Heart right ventricle (tissue), 16 donors: ENCODE measurements around the gene LMF2. TPM values are rescaled to one million over a fixed set of nuclear protein-coding genes. Genes with fewer than 3 reads are reported as not detected.

Source experiments
- ATAC-seq, 8 donors: fragments of 200-7000 bp; cut with Tn5 transposase; one replicate each; pipeline ENCODE4 v1.9.1; 2020; ENCODE audit warnings: mild to moderate bottlenecking in 8 of 8, moderate library complexity in 8 of 8, moderate number of reproducible peaks in 1 of 8
- DNase-seq, 2 donors: peaks; one replicate each; pipeline ENCODE4 v3.0.0-alpha.2; 2020
- H3K27ac ChIP-seq, 10 donors: fragments of 200-600 bp; sonication (generic) in 2 of 10; one replicate each; pipeline versions ENCODE4 v1.5.0 to v1.8.0; 2020 to 2022; ENCODE audit warnings: mild to moderate bottlenecking in 3 of 10
- H3K27me3 ChIP-seq, 7 donors: fragments of 200-600 bp; one replicate each; pipeline ENCODE4 v1.8.0; 2021 to 2022; ENCODE audit warnings: mild to moderate bottlenecking in 2 of 7
- H3K36me3 ChIP-seq, 9 donors: fragments of 200-600 bp; sonication (generic) in 1 of 9; one replicate each; pipeline versions ENCODE4 v1.5.0 to v1.8.0; 2020 to 2022; ENCODE audit warnings: mild to moderate bottlenecking in 2 of 9
- H3K4me1 ChIP-seq, 9 donors: fragments of 200-600 bp; sonication (generic) in 1 of 9; one replicate each; pipeline versions ENCODE4 v1.5.0 to v1.8.0; 2020 to 2022; ENCODE audit warnings: mild to moderate bottlenecking in 4 of 9
- H3K4me3 ChIP-seq, 10 donors: fragments of 200-600 bp; sonication (generic) in 2 of 10; one replicate each; pipeline versions ENCODE4 v1.5.0 to v1.8.0; 2020 to 2022; ENCODE audit warnings: mild to moderate bottlenecking in 7 of 10, moderate library complexity in 2 of 10
- H3K9me3 ChIP-seq, 11 donors: fragments of 200-600 bp in 10 of 11; sonication (generic) in 2 of 11; one replicate each; pipeline versions ENCODE4 v1.5.0 to v1.8.0; 2013 to 2022; ENCODE audit warnings: mild to moderate bottlenecking in 2 of 11, control low read depth in 1 of 11, moderate library complexity in 1 of 11
- WGBS, 2 donors: extraction: QIAGEN DNeasy Blood & Tissue Kit; methylation state at CpG; one replicate each; pipeline ENCODE4 v1.1.7; 2013; ENCODE audit warnings: inconsistent platforms in 1 of 2; 5-methylcytosine and 5-hydroxymethylcytosine counted together
- intact Hi-C, 10 donors: fragments of 100-400 bp; cut with DNase I; formaldehyde crosslinking; loops; one replicate each; pipeline versions ENCODE4 v1.11.1 to v1.14.2; 2022
- polyA plus RNA-seq, 2 donors: library from polyadenylated mRNA; stranded (reverse); fragments of 200-250 nt; gene quantifications; one replicate each; pipeline ENCODE4 v1.2.3, GENCODE V29; 2013
- total RNA-seq, 10 donors: library from RNA; stranded (reverse); fragmentation: NEBNext Ultra II Directional in 3 of 10; extraction: Animal tissue kit (Norgen Biotek cat#: 25700) in 3 of 10; gene quantifications; one replicate each; pipeline versions ENCODE4 v1.2.1 to v1.2.4, GENCODE V29; 2021 to 2023
- TF ChIP-seq, protein P1 (sequence below), 9 donors: fragments of 200-600 bp; sonication (generic) in 2 of 9; IDR thresholded peaks; one replicate each; pipeline versions ENCODE4 v1.5.0 to v1.8.0; 2021 to 2022; ENCODE audit warnings: antibody characterized with exemption in 9 of 9, mild to moderate bottlenecking in 5 of 9, moderate library complexity in 1 of 9
- donor health status: Arrhythmogenic right ventricular cardiomyopathy.
- donor health status: ischemic (EF 13 %, LVEDD 7.1; RV severe dilation, severe dysfunction).
- donor health status: healthy with polysubstance abuse.
- donor health status: DM: no; HTN: yes; CAD: no.
- donor health status: DM: no; HTN: no; CAD: no.
- donor health status: ischemic (EF 25% LVEDD 6.9; RV normal size, moderate dysfunction).
- donor health status: ischemic (EF 25% LVEDD 5.7; RV mildly dilated, moderate dysfunction).
- donor health status: healthy.
- donor health status: DM: yes; HTN: yes; CAD: no.
- donor health status: Ischemic cardiomyopathy.
- donor health status: ischemic (EF 35%, LVEDD 5.7; RV mildly dilated, moderate dysfunction).
- donor health status: nonischemic (EF 11% LVEDD 7.7; RV severe dilation, severe dysfunction).
- donor health status: DM: yes; HTN: yes; CAD: no.
- donor health status: PGD.
- donor health status: ischemic (EF 29% LVEDD 5.4; RV normal size, mild dysfunction).
- donor health status: nonischemic (EF 23%, LVEDD 6.1; RV moderate dilation, normal function).

Gene LMF2
- total and polyA plus RNA-seq, 12 donors, result 18.8 to 42.5 (median 25.4) TPM

DNA sequence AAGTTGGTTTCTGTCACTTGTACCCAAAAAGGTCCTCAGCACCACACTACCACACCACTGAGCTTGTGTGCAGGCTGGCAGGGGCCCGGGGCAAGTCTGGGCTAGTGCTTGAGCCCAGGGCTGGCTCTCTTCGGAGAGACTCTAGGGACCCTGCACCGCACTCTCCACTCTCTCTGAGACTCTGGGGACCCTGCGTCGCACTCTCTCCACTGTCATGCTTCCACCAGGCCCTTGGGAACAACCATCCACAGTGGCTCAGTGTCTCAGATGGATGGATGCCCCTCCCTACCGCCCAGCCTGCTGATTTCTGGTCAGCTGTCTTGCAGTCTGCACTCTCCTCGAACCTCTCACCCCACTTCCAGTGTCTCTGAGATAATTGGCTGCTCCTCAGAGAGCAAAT lies 30.6 kb downstream of the LMF2 start:
- WGBS, 2 donors, result 68 to 72% methylated on average over 7 of the region's 7 CpGs
- Histone ChIP-seq H3K4me3 (no peak overlapping the region), H3K9me3 (no peaks in the 10 kb centered on the region), H3K27ac (no peak overlapping the region), H3K27me3 (peaks cover 13 to 35% (median 31%) of the 10 kb centered on the region in 7 donors), H3K36me3 (peaks cover 0 to 4% (median 0%) of the 10 kb centered on the region in 9 donors), H3K4me1 (peaks cover 16 to 38% (median 34%) of the 10 kb centered on the region in 9 donors)
- TF ChIP-seq, protein P1, sequence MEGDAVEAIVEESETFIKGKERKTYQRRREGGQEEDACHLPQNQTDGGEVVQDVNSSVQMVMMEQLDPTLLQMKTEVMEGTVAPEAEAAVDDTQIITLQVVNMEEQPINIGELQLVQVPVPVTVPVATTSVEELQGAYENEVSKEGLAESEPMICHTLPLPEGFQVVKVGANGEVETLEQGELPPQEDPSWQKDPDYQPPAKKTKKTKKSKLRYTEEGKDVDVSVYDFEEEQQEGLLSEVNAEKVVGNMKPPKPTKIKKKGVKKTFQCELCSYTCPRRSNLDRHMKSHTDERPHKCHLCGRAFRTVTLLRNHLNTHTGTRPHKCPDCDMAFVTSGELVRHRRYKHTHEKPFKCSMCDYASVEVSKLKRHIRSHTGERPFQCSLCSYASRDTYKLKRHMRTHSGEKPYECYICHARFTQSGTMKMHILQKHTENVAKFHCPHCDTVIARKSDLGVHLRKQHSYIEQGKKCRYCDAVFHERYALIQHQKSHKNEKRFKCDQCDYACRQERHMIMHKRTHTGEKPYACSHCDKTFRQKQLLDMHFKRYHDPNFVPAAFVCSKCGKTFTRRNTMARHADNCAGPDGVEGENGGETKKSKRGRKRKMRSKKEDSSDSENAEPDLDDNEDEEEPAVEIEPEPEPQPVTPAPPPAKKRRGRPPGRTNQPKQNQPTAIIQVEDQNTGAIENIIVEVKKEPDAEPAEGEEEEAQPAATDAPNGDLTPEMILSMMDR (IDR thresholded peaks at IDR 0.05), result no peak
- intact Hi-C loops, result no loop called here
- ATAC-seq (no peak), DNase-seq (no peak)

DNA sequence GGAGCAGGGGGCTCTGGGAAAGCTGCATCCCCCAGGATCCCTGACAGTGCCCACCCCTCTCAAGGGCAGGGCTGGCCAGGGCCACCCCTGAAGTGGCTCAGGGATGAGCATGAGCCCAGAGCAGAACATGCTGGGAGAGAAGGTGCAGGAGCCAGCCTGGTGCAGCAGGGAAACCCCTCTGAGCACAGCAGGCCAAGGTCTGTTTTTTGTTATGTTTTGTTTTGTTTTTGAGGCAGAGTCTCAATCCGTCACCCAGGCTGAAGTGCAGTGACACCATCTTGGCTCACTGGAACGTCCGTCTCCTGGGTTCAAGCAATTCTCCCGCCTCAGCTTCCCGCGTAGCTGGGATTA lies 31.9 kb downstream of the LMF2 start:
- intact Hi-C loops, result loop anchor here in 3 of 10 donors (1.0 to 2.0 kb wide), 2 partner anchors 31 to 32 kb away; partner anchors contain the start of gene LMF2 (in 3 of the 3)
- Histone ChIP-seq H3K36me3 (peaks cover 0 to 4% (median 0%) of the 10 kb centered on the region in 9 donors), H3K4me1 (peaks cover 22 to 42% (median 40%) of the 10 kb centered on the region in 9 donors), H3K27me3 (peaks cover under 1 to 23% (median 19%) of the 10 kb centered on the region in 7 donors), H3K4me3 (peak overlapping the region in 9 of 10 donors; percentile 80 to 98 (median 85)), H3K27ac (peak overlapping the region in 5 of 10 donors; percentile 70 to 90 (median 83)), H3K9me3 (no peaks in the 10 kb centered on the region)
- WGBS, 2 donors, result 90 to 91% methylated on average over 6 of the region's 6 CpGs
- no peak for DNase-seq
- TF ChIP-seq, protein P1 (IDR thresholded peaks at IDR 0.05), result no peak
- peak in 1 of 8 donors; percentile 15 for ATAC-seq

DNA sequence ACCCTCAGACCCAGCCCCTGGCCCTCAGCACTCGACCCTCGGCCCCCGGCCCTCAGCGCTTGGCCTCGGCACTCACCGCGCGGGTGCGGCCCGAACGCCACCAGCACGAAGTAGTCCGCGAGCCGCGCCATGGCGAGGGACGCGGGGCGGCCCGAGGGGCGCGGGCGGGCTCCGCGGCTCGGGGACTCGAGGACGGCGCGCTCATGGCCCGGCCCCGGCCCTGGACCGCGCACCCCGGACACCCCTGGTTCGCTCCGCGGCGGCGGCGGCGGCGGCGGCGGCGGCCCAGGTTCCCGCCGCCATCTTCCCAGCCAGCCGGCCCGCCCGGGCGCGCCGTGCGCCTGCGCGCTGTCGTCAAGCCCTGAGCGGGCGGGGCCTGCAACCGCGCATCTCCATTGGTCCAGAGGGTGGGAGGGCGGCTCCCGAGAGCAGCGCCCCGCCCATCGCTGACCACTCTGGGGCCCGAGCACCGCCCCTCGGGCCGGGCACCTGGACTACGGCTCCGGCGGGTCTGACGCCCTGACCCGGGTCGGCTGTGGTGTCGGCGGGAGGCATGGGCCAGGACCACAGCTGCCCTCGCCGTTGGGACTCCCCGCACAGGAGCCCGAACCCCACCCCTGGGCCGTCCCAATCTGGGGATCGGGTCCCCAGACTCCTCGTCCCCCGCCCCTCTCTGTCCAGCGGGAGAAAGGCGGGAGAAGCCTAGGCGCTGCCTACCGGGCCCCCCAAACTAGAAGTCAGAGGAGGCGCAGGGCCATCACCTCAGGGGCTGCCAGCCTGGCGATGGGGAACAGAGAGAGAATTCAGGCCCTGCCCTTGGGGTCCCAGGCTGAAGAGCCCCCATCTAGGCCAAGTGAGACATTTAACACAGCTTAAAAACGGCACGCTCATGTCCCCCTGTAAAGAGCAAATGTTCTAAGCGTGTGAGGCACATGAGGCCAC lies 32.5 kb downstream of the LMF2 start, which contains the start of gene SBF1:
TSS of gene SBF1 (minus strand) at position 326 of the 942 bp plus-strand sequence. CDS start at position 131, 195 bp downstream.
- intact Hi-C loops, result loop anchor here in 3 of 10 donors (1.0 to 2.0 kb wide), 2 partner anchors 32 kb away; partner anchors contain the start of gene LMF2 (in 3 of the 3)
- Histone ChIP-seq H3K4me3 (peak within 1 kb of the TSS; percentile 72 to 98 (median 84)), H3K4me1 (peaks cover 29 to 48% (median 46%) of the 10 kb centered on the region in 9 donors), H3K36me3 (peaks cover 0 to 4% (median 0%) of the 10 kb centered on the region in 9 donors), H3K27me3 (peaks cover 0 to 16% (median 12%) of the 10 kb centered on the region in 7 donors), H3K27ac (peak within 1 kb of the TSS in 9 of 10 donors; percentile 68 to 90 (median 80)), H3K9me3 (no peaks in the 10 kb centered on the region)
- 1 to 2% methylated on average over 80 to 93 of the region's 97 CpGs for WGBS, 2 donors
- ATAC-seq (peak; percentile 94 to 99 (median 98)), DNase-seq (peak; percentile 92 to 94)
- TF ChIP-seq, protein P1 (IDR thresholded peaks at IDR 0.05), result no peak
